GM19035 (cell line): ENCODE data around the gene ZMIZ1.

ENCODE experiments used
- ATAC-seq: cut with Tn5 transposase; IDR thresholded peaks from one replicate; pipeline ENCODE4 v1.9.1; 2021; ENCODE audit not compliant: unreplicated experiment

Gene ZMIZ1

DNA sequence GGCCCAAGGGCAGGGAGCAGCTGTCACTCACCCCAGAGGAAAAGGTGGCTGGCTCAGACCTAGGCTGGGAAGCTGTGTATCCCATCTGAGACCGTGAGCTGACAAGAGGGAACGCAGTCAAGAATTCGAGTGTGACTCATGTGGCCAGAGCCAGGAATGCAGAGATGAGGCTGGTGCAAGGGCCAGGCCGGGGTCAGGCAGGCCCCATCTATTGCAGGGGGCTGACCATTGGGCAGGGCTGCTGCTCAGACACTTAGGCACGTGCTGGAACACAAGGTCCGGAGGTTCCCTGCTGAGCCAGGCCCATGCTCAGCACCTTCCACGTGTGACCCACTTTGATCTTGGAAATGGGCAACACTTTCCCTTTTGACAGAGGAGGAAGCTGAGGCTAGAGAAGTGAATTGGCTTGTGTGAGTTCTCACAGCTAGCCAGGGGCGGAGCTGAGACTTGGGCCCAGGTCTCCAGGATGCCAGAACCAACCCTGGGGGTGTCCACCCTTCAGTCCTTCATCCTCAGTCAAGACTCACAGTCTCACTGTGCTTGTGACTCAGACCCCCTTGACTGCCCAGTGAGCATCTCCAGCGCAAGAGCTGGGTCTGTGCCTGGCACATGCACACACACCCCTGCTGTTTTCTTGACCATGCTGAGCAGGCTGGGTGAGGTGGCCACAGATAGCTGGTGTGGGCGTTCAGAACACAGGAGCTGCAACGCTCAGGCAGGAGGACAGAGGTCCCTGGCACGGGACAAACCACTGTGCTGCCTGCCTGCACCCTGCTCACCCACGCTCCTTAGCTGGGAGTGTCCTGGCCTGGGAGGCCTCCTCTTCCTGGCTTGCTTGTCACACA, 230.9 kb downstream of the ZMIZ1 start:
- no peak for ATAC-seq

DNA sequence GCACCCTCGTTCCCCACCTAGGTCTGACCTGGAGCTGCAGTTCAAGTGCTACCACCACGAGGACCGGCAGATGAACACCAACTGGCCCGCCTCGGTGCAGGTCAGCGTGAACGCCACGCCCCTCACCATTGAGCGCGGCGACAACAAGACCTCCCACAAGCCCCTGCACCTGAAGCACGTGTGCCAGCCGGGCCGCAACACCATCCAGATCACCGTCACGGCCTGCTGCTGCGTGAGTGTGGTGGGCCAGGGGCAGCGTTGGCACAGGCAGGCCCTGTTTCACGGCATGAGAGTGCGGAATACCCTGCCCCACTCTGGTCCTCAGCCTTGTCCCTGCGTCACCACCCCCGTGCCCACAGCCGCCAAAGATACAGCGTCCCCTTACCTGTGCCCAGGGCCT, 231.9 kb downstream of the ZMIZ1 start:
- no peak for ATAC-seq

DNA sequence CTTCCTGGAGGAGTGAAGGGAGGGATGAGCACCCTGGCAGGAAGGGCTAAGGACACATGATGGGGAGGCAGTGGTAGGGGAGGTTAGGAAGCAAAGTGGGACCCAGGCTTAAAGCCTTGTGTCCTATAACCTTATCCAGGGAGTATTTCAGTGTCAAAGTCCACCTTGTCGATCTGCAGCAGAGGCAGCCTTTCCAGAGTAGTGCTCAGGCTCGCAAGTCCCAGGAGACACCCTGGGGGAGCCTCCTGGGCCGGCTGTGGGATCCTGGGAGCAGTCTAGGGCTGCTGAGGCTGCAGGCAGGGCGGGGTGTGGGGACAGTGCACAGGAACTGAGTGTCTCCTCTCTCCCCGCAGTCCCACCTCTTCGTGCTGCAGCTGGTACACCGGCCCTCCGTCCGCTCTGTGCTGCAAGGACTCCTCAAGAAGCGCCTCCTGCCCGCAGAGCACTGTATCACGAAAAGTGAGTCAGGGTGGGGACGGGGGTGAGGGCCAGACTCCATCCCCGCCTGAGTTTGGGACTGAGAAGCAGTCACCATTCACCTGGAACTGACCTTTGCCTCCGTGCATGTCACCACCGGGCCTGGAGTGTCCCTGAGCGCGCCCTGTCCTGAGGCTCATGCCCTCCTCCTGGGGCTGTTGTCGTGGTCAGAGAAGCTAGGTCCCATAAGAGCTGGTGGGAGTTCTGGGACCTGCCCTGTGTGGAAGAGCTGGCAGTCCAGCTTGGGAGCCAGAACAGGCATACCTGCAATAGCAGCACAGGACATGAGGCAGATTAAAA, 233.2 kb downstream of the ZMIZ1 start:
- ATAC-seq, result no peak

DNA sequence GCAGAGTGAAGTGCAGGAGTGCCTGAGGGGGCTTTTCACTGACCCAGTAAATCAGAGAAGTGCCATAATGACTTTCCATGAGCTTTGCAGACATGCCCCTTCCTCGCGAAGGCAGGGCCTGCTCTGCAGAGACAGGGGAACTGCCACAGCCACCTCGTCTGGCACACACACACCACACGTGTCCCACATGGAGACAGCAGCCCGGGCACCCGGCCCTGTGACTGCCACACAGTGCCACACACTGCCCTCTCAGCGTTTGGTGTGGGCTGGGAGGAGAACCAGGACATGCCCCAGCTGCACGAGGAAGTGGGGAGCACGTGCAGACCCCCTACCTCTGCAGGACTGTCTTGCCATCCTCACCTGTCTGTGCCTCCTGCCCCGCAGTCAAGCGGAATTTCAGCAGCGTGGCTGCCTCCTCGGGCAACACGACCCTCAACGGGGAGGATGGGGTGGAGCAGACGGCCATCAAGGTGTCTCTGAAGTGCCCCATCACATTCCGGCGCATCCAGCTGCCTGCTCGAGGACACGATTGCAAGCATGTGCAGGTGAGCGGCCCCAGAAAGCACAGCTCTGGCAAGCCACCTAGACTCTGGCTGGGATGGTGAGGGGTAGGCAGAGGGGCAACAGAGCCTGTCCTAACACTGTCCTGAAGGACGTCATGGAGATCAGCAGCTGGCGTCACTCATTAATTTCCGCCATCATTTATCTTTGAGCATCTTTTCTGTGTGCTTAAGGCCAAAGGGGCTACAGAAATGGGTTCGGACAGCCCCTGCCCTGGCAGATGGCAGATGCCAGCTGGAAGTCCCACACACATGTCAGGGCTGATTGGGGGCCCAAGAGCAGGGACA, 235.1 kb downstream of the ZMIZ1 start:
- ATAC-seq, result no peak

DNA sequence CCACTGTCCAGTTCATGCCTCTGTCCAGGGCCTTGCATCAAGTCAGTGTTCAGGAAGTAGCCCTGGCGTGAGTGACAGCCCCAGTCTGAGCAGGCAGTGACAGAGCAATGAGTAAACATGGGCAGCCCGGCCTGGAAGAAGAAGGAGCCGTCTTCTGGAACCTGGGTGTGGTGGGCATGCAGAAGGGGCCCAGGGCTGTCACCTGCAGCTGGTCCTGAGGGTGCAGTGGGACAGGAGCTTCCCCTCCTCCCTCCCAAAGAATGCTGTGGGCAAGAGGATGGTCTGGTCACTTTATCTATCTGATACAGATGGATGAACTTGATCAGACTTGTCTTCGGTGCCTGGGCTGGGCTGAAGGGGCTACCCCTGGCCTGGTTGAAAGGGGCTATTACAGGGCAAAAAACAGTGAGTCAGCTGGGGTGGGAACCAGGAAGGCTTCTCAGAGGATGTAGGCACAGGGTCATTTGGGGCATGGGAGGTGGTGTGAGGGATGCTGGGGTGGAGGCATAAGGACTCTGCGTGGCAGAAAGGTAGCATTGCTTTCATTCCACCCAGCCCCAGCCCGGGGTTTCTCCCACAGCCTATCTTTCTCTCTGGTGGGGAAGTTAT, 235.8 kb downstream of the ZMIZ1 start:
- ATAC-seq, result no peak

DNA sequence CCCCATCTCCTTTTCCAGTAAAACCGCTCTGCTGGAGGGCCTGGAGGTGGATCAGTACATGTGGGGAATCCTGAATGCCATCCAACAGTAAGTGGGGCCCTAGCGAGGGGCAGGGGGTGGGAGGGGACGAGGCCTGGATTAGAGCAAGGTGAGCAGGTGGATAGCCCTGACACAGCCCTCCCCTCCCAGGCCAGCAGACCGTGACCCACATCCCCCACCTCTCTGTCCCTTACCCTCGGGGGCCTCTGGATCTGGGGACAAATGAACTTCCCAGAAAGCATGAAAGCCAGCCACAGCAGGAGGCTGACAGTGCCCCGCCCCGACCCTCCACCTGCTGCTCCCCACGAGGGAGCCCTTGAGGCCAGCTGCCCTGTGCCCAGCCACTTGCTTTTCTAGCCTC, 236.7 kb downstream of the ZMIZ1 start:
- no peak for ATAC-seq

DNA sequence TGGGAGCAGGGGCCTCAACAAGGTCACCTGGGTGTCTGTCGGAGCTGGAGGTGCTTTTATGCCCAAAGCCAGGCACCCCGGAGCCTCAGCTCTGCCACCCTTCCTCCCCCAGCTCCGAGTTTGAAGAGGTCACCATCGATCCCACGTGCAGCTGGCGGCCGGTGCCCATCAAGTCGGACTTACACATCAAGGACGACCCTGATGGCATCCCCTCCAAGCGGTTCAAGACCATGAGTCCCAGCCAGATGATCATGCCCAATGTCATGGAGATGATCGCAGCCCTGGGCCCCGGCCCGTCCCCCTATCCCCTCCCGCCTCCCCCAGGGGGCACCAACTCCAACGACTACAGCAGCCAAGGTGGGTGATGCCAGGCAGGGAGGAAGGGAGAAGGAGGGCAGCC, 237.2 kb downstream of the ZMIZ1 start:
- ATAC-seq, result no peak

DNA sequence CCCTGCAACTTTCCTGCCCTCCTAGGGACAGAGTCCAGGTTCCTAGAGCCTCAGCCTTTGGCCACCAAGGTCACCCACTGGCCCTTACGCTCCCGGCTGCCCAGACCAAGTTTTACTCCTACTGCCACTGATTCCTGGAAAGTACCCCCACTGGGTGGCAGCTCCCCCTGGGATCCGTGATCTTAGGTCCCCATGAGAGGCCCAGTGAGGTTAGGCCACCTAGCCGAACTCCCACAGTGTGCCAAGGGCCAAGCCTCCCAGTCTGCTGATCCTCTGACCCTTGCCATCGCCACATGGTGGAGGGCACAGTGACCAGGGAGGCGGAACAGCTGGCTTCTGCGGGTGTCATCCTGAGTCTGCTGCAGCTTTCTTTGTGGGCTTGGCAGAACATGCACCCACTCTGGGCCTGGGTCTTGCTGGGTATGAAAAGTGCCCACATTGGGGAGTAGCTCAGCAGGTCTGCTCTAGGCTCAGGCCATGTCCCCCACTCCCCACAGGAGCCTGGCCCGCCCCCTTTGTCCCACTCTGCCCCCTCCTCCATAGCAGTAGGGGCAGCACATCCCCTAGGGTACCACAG, 238.0 kb downstream of the ZMIZ1 start:
- no peak for ATAC-seq

DNA sequence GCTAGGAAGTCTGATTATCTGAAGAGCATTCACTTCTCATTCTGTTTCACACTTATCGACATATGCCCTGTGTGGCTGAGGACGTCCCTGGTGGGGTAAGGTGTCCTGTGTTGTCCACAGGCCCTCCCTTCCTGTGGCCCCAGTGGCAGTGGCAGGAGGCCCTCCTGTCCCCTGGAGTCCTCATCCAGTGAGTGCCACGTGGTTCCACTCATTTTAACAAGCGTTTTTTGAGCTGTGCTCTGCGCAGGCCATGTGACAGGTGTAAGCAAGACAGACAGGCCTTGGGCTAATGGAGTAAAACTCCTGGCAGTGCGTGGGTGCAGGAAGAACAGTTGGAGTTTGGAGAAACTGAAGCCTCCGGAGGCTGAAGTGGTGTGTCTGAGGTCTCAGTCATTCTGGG, 239.2 kb downstream of the ZMIZ1 start:
- no peak for ATAC-seq

DNA sequence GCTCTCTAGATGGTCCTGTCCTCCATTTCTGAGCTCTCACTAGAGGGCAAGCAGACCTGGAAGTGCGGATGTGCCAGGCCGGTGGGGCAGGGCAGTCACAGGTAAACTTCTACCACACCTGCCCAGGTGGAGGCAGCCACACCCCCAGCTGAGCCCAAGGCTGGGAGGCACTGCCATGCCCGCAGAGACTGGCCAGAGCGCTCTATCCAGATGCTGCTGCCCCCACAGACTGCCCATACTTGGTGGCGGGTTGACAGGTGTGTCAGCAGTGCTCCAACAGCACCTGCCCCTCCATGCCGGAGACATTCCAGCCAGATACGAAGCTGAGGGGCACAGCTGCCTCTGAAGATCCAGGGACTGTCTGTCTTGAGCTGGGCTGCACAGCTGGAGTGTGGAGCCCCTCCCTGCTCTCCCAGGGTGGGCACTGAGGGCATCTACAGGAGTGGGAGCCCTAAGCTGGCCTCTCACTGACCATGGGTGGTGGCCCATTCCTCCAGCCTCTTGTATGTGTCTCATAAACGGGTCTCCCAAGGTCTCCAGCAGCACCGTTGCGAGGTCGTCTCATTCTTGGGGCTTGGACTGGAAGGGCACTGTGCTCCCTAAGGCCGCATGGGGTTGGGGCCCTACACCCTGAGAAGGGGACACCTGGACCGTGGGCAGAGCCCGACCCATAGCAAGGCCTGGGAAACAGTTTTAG, 240.4 kb downstream of the ZMIZ1 start:
- ATAC-seq, result no peak

DNA sequence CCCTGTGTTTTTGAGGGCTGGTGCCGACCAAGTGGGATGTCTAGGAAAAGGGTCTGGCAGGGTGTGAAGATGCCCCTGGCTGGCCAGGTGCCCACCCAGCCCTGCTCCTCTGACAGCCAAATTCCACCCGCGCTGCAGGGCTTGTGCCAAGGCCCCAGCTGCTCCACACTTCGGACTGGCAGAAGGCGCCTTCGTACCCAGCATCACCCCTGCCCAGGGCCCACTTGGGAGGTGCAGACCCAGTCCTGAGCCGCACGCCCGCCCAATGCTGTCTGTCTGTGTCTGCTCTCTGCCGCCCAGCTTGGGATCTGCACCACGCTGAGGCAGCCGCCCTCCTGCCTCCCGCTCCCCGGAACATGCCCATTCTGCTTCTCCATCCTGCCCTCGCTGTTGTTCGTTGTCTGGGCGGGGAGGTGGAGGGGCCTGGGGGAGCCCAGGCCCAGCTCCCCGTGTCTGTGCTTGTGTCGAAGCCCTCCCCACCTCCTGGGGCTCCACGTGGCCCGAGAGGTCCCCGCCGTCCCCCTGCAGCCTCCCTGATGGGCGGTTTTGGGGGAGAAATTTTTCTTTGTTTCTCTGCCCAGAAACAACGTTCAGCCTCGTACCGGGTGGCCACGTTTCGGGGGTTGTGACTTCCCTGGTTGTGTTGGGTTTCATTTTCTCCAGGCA, 241.6 kb downstream of the ZMIZ1 start:
- no peak for ATAC-seq

DNA sequence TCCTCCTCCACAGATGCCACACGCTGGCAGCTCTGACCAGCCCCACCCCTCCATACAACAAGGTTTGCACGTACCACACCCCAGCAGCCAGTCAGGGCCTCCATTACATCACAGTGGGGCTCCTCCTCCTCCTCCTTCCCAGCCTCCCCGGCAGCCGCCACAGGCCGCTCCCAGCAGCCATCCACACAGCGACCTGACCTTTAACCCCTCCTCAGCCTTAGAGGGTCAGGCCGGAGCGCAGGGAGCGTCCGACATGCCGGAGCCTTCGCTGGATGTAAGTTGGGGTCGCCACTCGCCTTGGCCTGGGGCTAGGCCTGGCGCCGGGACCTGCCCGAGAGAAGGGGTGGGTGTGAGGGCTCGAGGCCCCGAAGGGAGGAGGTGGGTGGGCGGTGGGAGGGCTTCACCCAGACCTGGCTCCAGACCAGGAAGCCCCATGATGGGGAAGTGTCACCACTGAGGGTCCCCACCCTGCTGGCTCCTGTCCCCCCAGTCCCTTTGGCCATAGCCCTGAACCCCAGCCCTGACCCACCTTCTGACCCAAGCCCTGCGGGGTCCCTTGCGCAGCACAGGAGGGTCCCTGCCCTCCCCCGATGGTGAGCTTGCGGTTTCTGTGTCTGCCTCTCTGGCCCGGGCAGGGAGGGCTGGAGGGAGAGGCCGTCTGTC, 242.3 kb downstream of the ZMIZ1 start:
- ATAC-seq, result no peak

DNA sequence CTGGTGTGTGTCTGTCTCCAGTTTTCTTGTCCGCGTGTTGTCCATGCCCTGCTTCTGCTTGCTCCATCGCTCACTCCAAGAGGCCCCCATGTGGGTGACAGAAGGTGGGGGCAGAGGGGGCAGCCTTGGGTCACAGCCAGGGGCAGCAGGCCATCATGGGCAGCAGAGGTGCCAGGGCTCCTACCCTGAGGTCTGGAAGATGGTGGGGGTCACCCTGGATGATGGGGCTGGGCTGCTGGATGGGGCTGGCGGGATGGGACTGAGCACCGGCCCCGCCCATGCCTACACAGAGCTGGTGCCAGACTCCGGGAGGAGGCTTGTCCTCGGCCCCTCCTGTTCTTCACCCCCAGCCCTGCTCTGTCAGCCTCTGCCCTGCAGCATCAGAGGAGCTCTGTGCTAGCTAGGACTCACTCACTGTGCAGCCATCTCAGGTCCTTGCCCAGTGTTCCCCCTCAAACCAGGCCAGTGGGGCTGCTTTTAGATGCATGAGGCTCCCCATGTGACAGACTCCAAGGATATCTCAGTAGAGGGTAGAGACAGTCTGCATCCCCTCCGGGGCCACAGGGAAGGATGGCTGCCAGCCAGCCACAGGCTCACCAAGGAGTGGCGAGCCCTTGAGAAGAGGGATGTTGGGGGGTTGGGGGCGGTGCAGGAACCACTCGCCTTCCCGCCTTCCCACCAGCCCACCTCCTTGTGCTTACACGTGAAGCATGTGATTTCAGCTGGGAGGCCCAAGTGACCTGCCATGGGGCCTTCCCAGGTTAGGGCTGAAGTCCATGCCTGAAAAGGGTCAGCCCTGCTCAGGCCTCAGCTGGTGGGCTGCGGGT, 243.0 kb downstream of the ZMIZ1 start:
- ATAC-seq, result no peak

DNA sequence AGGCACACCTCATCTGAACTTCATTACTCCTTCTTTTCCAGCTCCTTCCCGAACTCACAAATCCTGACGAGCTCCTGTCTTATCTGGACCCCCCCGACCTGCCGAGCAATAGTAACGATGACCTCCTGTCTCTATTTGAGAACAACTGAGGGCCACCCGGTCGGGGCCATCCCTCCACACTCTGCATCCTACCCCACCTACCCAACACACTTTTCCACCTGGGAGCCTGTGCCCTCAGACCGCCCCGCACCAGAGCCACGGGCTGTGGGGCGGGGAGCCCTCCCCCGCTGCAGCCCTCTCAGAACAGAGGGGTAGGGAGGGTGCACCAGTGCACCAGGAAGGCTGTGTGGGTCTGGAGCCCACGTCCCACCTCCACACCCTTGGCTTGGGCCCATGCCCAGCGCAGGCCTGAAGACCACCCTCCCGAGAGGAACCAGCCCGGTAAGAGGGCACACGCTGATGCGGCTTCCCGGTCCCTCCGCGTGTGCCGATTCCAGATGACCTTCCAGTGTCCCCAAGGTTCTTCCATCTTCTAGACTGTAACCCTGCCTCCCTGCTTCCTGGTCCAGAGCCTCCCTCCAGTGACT, 243.9 kb downstream of the ZMIZ1 start:
- no peak for ATAC-seq

DNA sequence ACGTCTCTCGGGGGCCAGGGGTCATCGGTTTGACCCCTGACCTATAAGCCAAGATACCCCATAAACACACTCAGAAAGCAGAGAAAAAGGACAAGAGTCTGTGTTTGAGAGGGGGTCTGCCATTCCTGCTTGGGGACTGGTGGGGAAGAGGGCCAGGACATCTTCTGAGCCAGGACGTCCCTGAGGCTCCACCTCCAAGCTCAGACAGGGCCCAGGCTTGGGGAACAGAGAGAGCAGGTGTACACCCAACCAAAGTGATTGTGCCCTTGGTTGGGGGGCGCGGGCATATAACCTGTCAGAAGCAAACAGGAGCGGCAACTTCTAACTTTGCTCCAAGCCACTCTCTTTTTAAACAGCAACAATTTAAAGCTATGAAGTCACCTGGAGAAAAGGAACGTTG, 244.6 kb downstream of the ZMIZ1 start:
- no peak for ATAC-seq

DNA sequence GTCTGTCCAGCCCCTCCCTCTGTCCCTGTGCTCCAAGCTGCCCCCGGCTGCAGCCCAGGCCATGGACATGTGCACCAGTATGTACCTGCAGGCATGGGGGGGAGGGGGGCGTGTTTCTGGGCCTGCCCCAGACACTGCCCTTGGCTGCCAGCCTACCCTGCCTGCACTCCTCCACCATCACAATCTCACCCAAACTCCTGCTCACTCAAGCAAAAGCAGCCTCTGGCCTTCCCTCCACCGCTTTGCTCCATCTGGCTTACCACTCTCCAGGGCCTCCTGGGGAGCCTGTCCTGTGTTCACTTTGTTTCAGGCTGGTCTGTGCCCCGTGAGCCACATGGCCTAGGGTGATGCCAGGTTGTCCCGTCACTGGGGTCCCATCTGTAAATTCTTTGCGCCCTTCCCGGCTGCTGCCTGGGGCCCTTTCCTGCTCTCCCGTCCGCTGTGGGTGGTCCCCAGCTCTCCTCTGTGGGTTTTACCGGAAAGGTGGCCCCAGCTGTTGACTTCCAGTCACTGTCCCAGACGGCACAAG, 245.2 kb downstream of the ZMIZ1 start:
- ATAC-seq, result no peak

DNA sequence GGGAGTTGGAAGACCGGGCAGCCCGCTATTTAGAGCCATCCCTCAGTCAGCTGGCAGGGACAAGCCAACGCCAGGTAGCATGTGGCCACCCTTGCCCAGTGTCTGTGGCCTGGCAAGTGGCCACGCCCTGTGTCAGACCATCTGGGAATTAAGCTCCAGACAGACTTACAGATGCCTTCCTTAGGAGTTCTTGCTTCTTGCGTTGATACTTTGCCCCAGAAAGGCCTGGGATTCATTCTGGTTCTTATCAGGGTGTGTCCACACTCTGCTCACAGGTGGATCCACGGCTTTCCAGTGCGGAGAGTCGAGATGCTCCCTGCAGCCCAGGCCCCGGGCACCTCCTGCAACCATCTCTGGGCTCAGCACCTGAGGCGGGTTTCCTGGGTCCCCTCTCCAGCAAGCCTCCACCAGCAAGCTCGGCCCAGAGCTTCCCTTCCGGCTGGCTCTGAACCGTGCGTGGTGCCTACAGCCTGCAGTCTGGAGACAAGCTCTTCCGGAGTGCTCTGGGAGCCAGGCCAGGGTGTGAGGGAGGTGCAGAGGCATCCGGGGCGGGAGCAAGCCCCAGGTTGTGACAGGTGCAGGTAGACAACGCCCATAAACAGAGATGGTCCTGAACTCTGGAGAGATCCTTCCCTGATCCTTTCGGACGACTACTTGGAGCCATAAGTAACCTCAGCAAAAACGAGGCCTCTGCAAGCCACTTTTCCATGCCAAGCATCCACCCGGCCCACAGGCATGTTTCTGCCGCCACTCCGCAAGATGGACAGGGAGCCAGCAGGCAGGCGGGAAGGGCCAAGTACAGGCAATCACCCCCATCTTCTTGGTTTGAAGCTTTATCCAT, 246.2 kb downstream of the ZMIZ1 start:
- no peak for ATAC-seq
